ENCODE results near the gene DDT.

DNA sequence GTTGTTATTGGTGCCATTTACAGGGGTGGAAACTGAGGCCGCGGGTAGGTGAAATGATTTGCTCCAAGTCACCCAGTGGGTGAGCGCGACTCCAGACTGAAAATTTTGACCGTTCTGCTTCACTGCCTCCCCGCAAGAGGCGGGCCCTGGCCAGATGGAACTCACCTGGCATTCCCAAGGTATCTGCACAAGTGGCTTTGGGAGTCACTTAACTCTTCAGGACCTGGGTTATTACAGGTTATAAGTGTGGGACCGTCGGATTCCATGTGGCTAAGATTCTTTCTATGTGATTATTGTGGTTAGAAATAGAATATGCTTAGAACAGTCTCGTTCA is 37.5 kb upstream of the DDT start:
- no peak for TF ChIP-seq POLR2A (IDR thresholded peaks at IDR 0.05)
- TF ChIP-seq, protein P1, sequence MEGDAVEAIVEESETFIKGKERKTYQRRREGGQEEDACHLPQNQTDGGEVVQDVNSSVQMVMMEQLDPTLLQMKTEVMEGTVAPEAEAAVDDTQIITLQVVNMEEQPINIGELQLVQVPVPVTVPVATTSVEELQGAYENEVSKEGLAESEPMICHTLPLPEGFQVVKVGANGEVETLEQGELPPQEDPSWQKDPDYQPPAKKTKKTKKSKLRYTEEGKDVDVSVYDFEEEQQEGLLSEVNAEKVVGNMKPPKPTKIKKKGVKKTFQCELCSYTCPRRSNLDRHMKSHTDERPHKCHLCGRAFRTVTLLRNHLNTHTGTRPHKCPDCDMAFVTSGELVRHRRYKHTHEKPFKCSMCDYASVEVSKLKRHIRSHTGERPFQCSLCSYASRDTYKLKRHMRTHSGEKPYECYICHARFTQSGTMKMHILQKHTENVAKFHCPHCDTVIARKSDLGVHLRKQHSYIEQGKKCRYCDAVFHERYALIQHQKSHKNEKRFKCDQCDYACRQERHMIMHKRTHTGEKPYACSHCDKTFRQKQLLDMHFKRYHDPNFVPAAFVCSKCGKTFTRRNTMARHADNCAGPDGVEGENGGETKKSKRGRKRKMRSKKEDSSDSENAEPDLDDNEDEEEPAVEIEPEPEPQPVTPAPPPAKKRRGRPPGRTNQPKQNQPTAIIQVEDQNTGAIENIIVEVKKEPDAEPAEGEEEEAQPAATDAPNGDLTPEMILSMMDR (IDR thresholded peaks at IDR 0.05): no peak
